ENCODE results near the gene CELF2. TPM values are rescaled to one million over a fixed set of nuclear protein-coding genes. Genes with fewer than 3 reads are reported as not detected.

The CELF2 gene
- total and polyA plus RNA-seq, 2 of the 4 experiments (the other 2 are of a cell fraction): 3.5 to 6.6 TPM

DNA sequence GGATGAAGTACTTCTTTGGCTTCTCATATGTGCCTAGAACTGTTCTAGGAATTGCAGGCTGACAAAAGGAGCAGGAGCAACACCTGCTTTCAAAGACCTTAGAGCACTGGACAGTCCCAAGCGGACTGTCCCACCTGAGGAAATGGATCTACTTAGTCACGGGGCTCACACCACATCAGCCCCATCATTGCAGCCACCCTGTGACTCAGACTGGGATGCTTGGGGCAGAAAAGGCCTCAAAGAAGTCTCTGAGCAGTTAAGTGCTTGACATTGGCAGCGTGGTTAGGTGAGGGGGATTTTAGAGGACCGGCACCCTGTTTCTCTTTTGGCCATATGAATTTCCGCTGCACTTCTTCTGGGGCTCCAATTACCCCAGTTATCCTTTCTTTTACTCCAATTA is 337.2 kb downstream of the CELF2 start:
- CTCF ChIA-PET: no interaction called here
- Histone ChIP-seq H3K4me3 (ENCODE audit: insufficient read depth, low read depth, low read length) (no peak overlapping the region), H3K9me3 (ENCODE audit: control insufficient read depth, insufficient read depth, low read length) (peaks cover 4% of the 10 kb centered on the region), H3K4ac (ENCODE audit: low read depth, low read length) (no peak overlapping the region), H4K8ac (ENCODE audit: low read depth in 2 of 2, low read length in 2 of 2) (no peak overlapping the region), H4K20me1 (ENCODE audit: insufficient read depth, low read length) (no peaks in the 10 kb centered on the region), H3K27ac (ENCODE audit: insufficient read depth, low read length) (no peak overlapping the region), H3K9ac (ENCODE audit: low read depth, low read length) (no peak overlapping the region), H3K56ac (ENCODE audit: extremely low read depth, insufficient read depth, low read length) (no peak overlapping the region), H2BK120ac (ENCODE audit: low read depth, low read length) (no peak overlapping the region), H4K5ac (ENCODE audit: low read depth, low read length) (no peak overlapping the region), H3K14ac (replicated peaks; ENCODE audit: low read depth, low read length) (no peak overlapping the region), H3K4me2 (ENCODE audit: low read depth, low read length) (no peak overlapping the region), H2AFZ (replicated peaks; ENCODE audit: low read length, poor library complexity) (no peak overlapping the region), H2AK9ac (replicated peaks; ENCODE audit: low read depth, low read length, poor library complexity) (no peak overlapping the region), H2BK5ac (ENCODE audit: low read depth, low read length, poor library complexity, severe bottlenecking) (no peak overlapping the region), H3K23ac (ENCODE audit: low read depth, low read length) (no peak overlapping the region), H2BK20ac (ENCODE audit: low read depth, low read length) (no peak overlapping the region), H4K91ac (ENCODE audit: insufficient read depth, low read depth, low read length) (no peak overlapping the region), H3K79me1 (ENCODE audit: low read depth in 1 of 2, low read length in 2 of 2) (no peaks in the 10 kb centered on the region), H3K9me1 (ENCODE audit: insufficient read depth, low read length) (no peaks in the 10 kb centered on the region), H3K36me3 (ENCODE audit: control insufficient read depth, insufficient read depth, low read length) (no peaks in the 10 kb centered on the region), H3K27me3 (ENCODE audit: control insufficient read depth, insufficient read depth, low read length) (no peaks in the 10 kb centered on the region), H3K4me1 (ENCODE audit: control insufficient read depth, insufficient read depth, low read length) (no peaks in the 10 kb centered on the region), H2AK5ac (ENCODE audit: low read depth, low read length) (no peak overlapping the region), H3K18ac (ENCODE audit: low read depth, low read length) (no peak overlapping the region), H2BK15ac (ENCODE audit: low read depth, low read length) (no peak overlapping the region)
- in situ Hi-C loops (cut with MboI; ENCODE audit: low sequenced_read_pairs) (no loop called here), dilution Hi-C loops (cut with HindIII; ENCODE audit: low sequenced_read_pairs, unreplicated experiment) (no loop called here), intact Hi-C loops (cut with micrococcal nuclease) (no loop called here)
- POLR2A ChIA-PET (ENCODE audit: unreplicated experiment): no interaction called here
- DNase-seq: no peak
- no peak for ATAC-seq (ENCODE audit: low read depth)
- no peak for TF ChIP-seq RFX5 (IDR thresholded peaks at IDR 0.05; ENCODE audit: low read depth, low read length)
- TF ChIP-seq SMC3 (IDR thresholded peaks at IDR 0.05; ENCODE audit: low read depth, low read length): no peak
- no CpG with 5 or more reads among the region's 5 CpGs for WGBS, 2 experiments (ENCODE audit: extremely low coverage in 2 of 2, insufficient read length in 1 of 2)
- no TSS peak for BruUV-seq (replicated peaks)
